Activated naive CD8-positive, alpha-beta T cell treated with anti-CD3 and anti-CD28 coated beads for 36 hours (primary cell): ENCODE data around the gene CUX1. TPM values are rescaled to one million over a fixed set of nuclear protein-coding genes. Genes with fewer than 3 reads are reported as not detected.
"Not testable (repeated sequence)": the region's sequence is repeated elsewhere in the genome, so short reads cannot be mapped to it uniquely, and the experiment has no call there.

Experiments used
- DNase-seq: peaks from one replicate; pipeline ENCODE4 v3.0.0; 2021
- H3K27ac Mint-ChIP-seq: one replicate; pipeline ENCODE4 v1.8.0; 2022; ENCODE audit warnings: mild to moderate bottlenecking, moderate library complexity, mixed read lengths
- H3K27me3 Mint-ChIP-seq: one replicate; pipeline ENCODE4 v1.8.0; 2022; ENCODE audit warnings: mild to moderate bottlenecking, mixed read lengths
- H3K36me3 Mint-ChIP-seq: one replicate; pipeline ENCODE4 v1.8.0; 2021; ENCODE audit warnings: mild to moderate bottlenecking, mixed read lengths
- H3K4me1 Mint-ChIP-seq: one replicate; pipeline ENCODE4 v1.8.0; 2021; ENCODE audit warnings: mixed read lengths
- H3K4me3 Mint-ChIP-seq: one replicate; pipeline ENCODE4 v1.8.0; 2022; ENCODE audit warnings: mild to moderate bottlenecking, moderate library complexity, mixed read lengths
- H3K9me3 Mint-ChIP-seq: one replicate; pipeline ENCODE4 v1.8.0; 2022; ENCODE audit warnings: mixed read lengths
- total RNA-seq, 2 experiments: library from RNA; stranded (reverse); gene quantifications; one replicate each; pipeline ENCODE4 v1.2.3, GENCODE V29; 2021

Gene CUX1
- total RNA-seq, 2 experiments from 2014 or later = 14.2 to 14.5 TPM

- Mint-ChIP-seq H3K27me3 (no peaks in the 10 kb centered on the region), H3K36me3 (no peaks in the 10 kb centered on the region), H3K9me3 (no peaks in the 10 kb centered on the region), H3K4me1 (peaks cover 22% of the 10 kb centered on the region), H3K4me3 (no peak overlapping the region), H3K27ac (no peak overlapping the region)
- no peak for DNase-seq
Observed at GRCh38 chr7:102042016-102042656, 224.7 kb downstream of the CUX1 start.

GRCh38 chr7:102042796-102043195 is 225.4 kb downstream of the CUX1 start:
- H3K36me3 Mint-ChIP-seq, H3K27ac Mint-ChIP-seq, DNase-seq, H3K27me3 Mint-ChIP-seq, H3K4me3 Mint-ChIP-seq, H3K9me3 Mint-ChIP-seq: not testable (repeated sequence)
- peaks cover 22% of the 10 kb centered on the region for H3K4me1 Mint-ChIP-seq

GRCh38 chr7:102044641-102044983 is 227.2 kb downstream of the CUX1 start:
- no peak for DNase-seq
- Mint-ChIP-seq H3K36me3 (no peaks in the 10 kb centered on the region), H3K27ac (no peak overlapping the region), H3K27me3 (no peaks in the 10 kb centered on the region), H3K4me1 (peaks cover 22% of the 10 kb centered on the region), H3K4me3 (no peak overlapping the region), H3K9me3 (no peaks in the 10 kb centered on the region)

GRCh38 chr7:102044984-102045673 is 227.7 kb downstream of the CUX1 start:
- H3K9me3 Mint-ChIP-seq = no peaks in the 10 kb centered on the region
- H3K36me3 Mint-ChIP-seq = no peaks in the 10 kb centered on the region
- H3K27ac Mint-ChIP-seq = no peak overlapping the region
- H3K27me3 Mint-ChIP-seq = no peaks in the 10 kb centered on the region
- H3K4me3 Mint-ChIP-seq = no peak overlapping the region
- H3K4me1 Mint-ChIP-seq = peaks cover 22% of the 10 kb centered on the region
- DNase-seq = no peak

- H3K36me3 Mint-ChIP-seq = peaks cover under 1% of the 10 kb centered on the region
- no peaks in the 10 kb centered on the region for H3K9me3 Mint-ChIP-seq
- H3K4me3 Mint-ChIP-seq = no peak overlapping the region
- no peak for DNase-seq
- H3K4me1 Mint-ChIP-seq = peaks cover 22% of the 10 kb centered on the region
- H3K27ac Mint-ChIP-seq = no peak overlapping the region
- H3K27me3 Mint-ChIP-seq = no peaks in the 10 kb centered on the region
Observed at GRCh38 chr7:102045681-102046372, 228.4 kb downstream of the CUX1 start.

GRCh38 chr7:102046373-102047117 is 229.1 kb downstream of the CUX1 start:
- Mint-ChIP-seq H3K27ac (no peak overlapping the region), H3K4me1 (peaks cover 22% of the 10 kb centered on the region), H3K4me3 (no peak overlapping the region), H3K9me3 (no peaks in the 10 kb centered on the region), H3K36me3 (peaks cover 5% of the 10 kb centered on the region), H3K27me3 (no peaks in the 10 kb centered on the region)
- DNase-seq = no peak

GRCh38 chr7:102047167-102047566 is 229.7 kb downstream of the CUX1 start:
- Mint-ChIP-seq H3K4me3 (no peak overlapping the region), H3K27ac (no peak overlapping the region), H3K9me3 (no peaks in the 10 kb centered on the region), H3K4me1 (peaks cover 22% of the 10 kb centered on the region), H3K36me3 (peaks cover 5% of the 10 kb centered on the region), H3K27me3 (no peaks in the 10 kb centered on the region)
- no peak for DNase-seq

GRCh38 chr7:102049765-102050164 is 232.3 kb downstream of the CUX1 start:
- peaks cover 7% of the 10 kb centered on the region for H3K4me1 Mint-ChIP-seq
- H3K27me3 Mint-ChIP-seq = no peaks in the 10 kb centered on the region
- H3K36me3 Mint-ChIP-seq = peaks cover 17% of the 10 kb centered on the region
- H3K9me3 Mint-ChIP-seq = peaks cover 4% of the 10 kb centered on the region
- no peak for DNase-seq
- H3K27ac Mint-ChIP-seq = no peak overlapping the region
- H3K4me3 Mint-ChIP-seq = no peak overlapping the region

- no peak for DNase-seq
- no peak overlapping the region for H3K27ac Mint-ChIP-seq
- peaks cover 7% of the 10 kb centered on the region for H3K9me3 Mint-ChIP-seq
- no peak overlapping the region for H3K4me3 Mint-ChIP-seq
- H3K27me3 Mint-ChIP-seq = no peaks in the 10 kb centered on the region
- peaks cover 26% of the 10 kb centered on the region for H3K36me3 Mint-ChIP-seq
- peaks cover 4% of the 10 kb centered on the region for H3K4me1 Mint-ChIP-seq
Observed at GRCh38 chr7:102050864-102051460, 233.5 kb downstream of the CUX1 start.

- peaks cover 27% of the 10 kb centered on the region for H3K36me3 Mint-ChIP-seq
- not testable (repeated sequence) for H3K4me3 Mint-ChIP-seq, H3K27ac Mint-ChIP-seq, H3K9me3 Mint-ChIP-seq, H3K27me3 Mint-ChIP-seq, H3K4me1 Mint-ChIP-seq, DNase-seq
Observed at GRCh38 chr7:102051736-102052135, 234.3 kb downstream of the CUX1 start.

GRCh38 chr7:102054158-102054557 is 236.7 kb downstream of the CUX1 start:
- peaks cover 4% of the 10 kb centered on the region for H3K4me1 Mint-ChIP-seq
- no peaks in the 10 kb centered on the region for H3K27me3 Mint-ChIP-seq
- H3K4me3 Mint-ChIP-seq = no peak overlapping the region
- no peak for DNase-seq
- peaks cover 30% of the 10 kb centered on the region for H3K36me3 Mint-ChIP-seq
- H3K9me3 Mint-ChIP-seq = peaks cover 7% of the 10 kb centered on the region
- H3K27ac Mint-ChIP-seq = no peak overlapping the region

- H3K9me3 Mint-ChIP-seq = peaks cover 7% of the 10 kb centered on the region
- peaks cover 30% of the 10 kb centered on the region for H3K36me3 Mint-ChIP-seq
- H3K4me1 Mint-ChIP-seq = peaks cover 4% of the 10 kb centered on the region
- no peak overlapping the region for H3K27ac Mint-ChIP-seq
- no peak overlapping the region for H3K4me3 Mint-ChIP-seq
- DNase-seq = no peak
- no peaks in the 10 kb centered on the region for H3K27me3 Mint-ChIP-seq
Observed at GRCh38 chr7:102055181-102055976, 238.0 kb downstream of the CUX1 start.

- Mint-ChIP-seq H3K4me3 (no peak overlapping the region), H3K4me1 (peaks cover 4% of the 10 kb centered on the region), H3K27me3 (no peaks in the 10 kb centered on the region), H3K36me3 (peaks cover 15% of the 10 kb centered on the region), H3K27ac (no peak overlapping the region), H3K9me3 (peaks cover 3% of the 10 kb centered on the region)
- no peak for DNase-seq
Observed at GRCh38 chr7:102059524-102059923, 242.1 kb downstream of the CUX1 start.

- Mint-ChIP-seq H3K9me3 (no peaks in the 10 kb centered on the region), H3K4me1 (no peaks in the 10 kb centered on the region), H3K27ac (no peak overlapping the region), H3K4me3 (no peak overlapping the region), H3K27me3 (no peaks in the 10 kb centered on the region), H3K36me3 (peaks cover 2% of the 10 kb centered on the region)
- DNase-seq = no peak
Observed at GRCh38 chr7:102061354-102061945, 244.0 kb downstream of the CUX1 start.
